GM12873 (cell line): ENCODE measurements around the gene TAS2R31.

Experiments
- CTCF ChIP-seq: IDR thresholded peaks from 2 replicates; pipeline ENCODE4 v1.5.1; 2012; ENCODE audit warnings: low read depth, mild to moderate bottlenecking, moderate library complexity, low read length, control low read depth; ENCODE audit not compliant: insufficient read depth; ENCODE audit errors: missing control alignments

Gene TAS2R31

GRCh38 chr12:10986812-10987211 lies 44.4 kb downstream of the TAS2R31 start, which contains the start of gene TAS2R50:
Gene TAS2R50 (minus strand): TSS chr12:10986912. CDS start chr12:10986860, 52 bp downstream.
- no peak for TF ChIP-seq CTCF

- TF ChIP-seq CTCF = no peak
Observed at GRCh38 chr12:10982244-10982643, 49.0 kb downstream of the TAS2R31 start.
